Lung microvascular endothelial cell (primary cell): Measurements from ENCODE around the gene GPC6. TPM values are rescaled to one million over a fixed set of nuclear protein-coding genes. Genes with fewer than 3 reads are reported as not detected.
"Not testable (repeated sequence)": the region's sequence is repeated elsewhere in the genome, so short reads cannot be mapped to it uniquely, and the experiment has no call there.

Experiments
- DNase-seq, 2 donors: peaks; one replicate each; pipeline versions ENCODE4 v3.0.0 to v3.0.0-alpha.2; 2010; ENCODE audit warnings: low read depth in 2 of 2
- total RNA-seq: library from RNA; depleted of rRNA; stranded (reverse); fragments of >200 nt; gene quantifications from 2 replicates; pipeline ENCODE4 v1.2.1, GENCODE V29; 2014

Gene GPC6
- total RNA-seq, 1 donor from 2014 or later = under 0.01 TPM

DNA sequence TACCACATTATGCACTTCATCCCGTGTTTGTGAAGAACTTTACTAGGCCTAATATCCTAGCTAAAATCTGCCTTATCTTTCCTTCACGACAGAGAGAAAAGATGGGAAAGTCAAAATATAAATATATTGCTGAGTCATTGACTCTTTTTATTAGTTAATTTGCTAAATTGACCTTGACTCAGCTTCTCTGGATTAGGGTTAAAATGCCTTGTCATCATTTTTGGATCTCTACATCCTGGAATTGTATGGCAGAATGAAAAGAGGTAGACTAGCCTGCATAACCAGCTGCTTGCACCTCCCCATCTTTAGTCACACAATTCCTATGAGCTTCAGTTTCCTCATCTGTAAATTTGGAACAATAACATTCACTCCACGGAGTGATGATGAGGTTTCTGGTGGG is 972.5 kb downstream of the GPC6 start:
- no peak for DNase-seq

- peak in 1 of 2 donors; percentile 77 for DNase-seq
These were observed 974.4 kb downstream of the GPC6 start for GRCh38 chr13:94201022-94201421.

- DNase-seq = no peak
These were observed 977.6 kb downstream of the GPC6 start for GRCh38 chr13:94204163-94204562.

GRCh38 chr13:94204946-94205345 is 978.3 kb downstream of the GPC6 start:
- DNase-seq = peak in 1 of 2 donors; percentile 1

GRCh38 chr13:94205896-94206295 is 979.3 kb downstream of the GPC6 start:
- no peak for DNase-seq

DNA sequence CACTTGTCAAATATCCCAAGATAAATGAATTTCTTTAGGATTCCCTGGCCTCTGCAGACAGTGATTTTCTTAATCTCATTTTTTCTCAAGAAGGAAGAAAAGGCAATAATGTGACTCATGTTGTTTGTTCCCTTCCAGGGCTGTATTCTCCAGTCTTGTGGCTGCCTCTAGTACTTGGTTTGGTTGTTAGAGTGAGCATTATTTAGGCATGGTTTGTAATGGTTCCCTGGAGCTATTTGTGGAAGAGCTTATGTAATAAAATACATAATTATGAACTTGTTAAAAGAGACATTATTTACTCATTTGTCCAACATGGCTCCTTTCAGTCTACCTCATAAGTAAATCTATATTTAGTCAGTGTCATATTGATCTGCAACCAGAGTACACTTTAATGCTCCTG is 982.5 kb downstream of the GPC6 start:
- DNase-seq = no peak

- DNase-seq = not testable (repeated sequence)
These were observed 983.3 kb downstream of the GPC6 start for GRCh38 chr13:94209913-94210312.

GRCh38 chr13:94210816-94211215 is 984.2 kb downstream of the GPC6 start:
- DNase-seq = no peak

DNA sequence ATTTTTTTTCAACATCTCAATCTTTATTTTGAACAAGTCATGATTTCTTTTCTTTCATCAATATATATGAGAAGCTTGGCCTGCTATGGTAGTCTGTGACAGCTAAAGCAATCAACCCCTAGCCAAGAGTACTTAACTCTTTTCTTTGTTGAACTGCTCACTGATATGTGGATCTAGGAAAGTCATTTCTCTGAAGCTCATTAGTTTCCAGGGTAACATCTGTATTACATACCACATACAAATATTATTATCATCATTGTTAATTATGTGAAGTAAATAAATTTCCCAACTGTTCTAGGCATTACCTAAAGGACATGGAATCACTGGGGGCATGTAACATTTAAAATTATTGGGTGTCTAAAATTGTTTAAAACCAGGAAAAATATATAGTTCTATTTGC is 985.6 kb downstream of the GPC6 start:
- no peak for DNase-seq

DNA sequence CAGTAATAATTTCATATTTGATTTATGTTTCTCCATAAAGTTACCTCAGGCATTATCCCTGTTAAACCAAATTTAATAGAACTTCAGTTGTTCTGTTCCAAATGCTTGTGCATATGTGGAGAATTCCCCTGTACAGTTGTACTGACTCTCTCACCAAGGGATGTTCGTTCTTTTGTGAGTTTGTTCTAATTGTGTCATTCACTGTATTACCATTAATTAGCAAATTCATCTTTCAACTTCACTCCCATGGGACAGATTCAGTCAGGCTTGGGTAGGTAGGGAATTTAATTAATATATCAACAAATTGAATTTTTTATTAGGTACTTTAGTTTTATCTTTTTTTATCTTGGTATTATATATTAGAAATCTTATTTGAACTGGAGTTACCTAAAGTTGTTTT is 987.5 kb downstream of the GPC6 start:
- no peak for DNase-seq

DNA sequence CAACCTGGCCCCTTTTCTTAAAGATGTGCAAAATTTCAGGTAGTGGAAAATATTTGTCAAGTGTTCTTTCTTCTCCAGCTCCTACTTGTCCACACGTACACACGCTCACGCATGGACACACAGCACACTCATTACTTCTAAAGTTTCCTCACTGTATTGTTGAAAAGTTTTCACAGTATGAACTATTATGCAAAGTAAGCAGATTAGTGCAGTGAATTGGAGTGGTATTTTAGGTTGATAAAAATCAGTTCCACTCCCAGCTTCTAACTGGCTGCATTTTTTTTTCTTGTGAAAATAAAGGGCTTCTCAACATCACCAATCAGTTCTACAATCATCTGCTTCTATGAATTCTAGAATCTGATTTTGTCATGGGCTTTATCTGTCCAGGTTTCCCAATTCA is 988.4 kb downstream of the GPC6 start:
- DNase-seq = no peak

DNA sequence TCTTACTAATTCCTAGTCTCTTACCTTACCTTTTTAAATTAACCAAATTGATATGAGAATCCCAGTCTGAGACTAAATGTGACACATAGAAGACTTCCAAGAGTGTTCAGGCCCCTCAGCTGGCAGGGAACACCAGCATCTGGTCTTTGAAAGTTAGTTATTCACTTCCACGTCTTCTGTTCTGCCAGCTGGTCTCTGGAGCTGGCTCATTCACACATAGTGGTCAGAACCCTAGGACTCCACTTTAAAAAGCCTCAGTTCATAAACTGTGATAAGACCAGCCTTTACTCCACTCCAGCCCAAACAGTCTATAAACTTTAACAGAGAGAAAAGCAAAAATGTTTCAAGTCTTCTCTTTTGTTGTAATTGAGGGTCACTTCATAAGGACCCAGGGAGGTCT is 989.9 kb downstream of the GPC6 start:
- no peak for DNase-seq

GRCh38 chr13:94217370-94217769 is 990.8 kb downstream of the GPC6 start:
- DNase-seq = no peak

- no peak for DNase-seq
These were observed 991.9 kb downstream of the GPC6 start for GRCh38 chr13:94218537-94218936.

- no peak for DNase-seq
These were observed 992.3 kb downstream of the GPC6 start for GRCh38 chr13:94218951-94219350.

DNA sequence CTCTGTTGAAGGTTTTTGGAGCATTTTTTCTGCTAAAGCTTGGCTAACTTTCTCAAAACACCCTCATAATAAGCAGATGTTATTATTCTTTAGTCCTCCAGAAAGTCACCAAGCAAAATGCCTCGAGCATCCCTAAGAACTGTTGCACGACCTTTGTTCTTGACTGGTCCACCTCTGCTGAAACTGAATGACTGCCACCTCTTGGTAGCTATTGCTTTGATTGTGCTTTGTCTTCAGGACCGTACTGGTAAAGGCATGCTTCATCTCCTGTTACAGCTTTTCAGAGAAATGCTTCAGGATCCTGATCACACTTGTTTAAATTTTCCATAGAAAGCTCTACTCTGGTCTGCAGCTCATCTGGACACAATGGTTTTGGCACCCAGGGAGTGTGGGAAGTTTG is 998.1 kb downstream of the GPC6 start:
- DNase-seq = no peak

- DNase-seq = no peak
These were observed 1000.8 kb downstream of the GPC6 start for GRCh38 chr13:94227255-94227879.

DNA sequence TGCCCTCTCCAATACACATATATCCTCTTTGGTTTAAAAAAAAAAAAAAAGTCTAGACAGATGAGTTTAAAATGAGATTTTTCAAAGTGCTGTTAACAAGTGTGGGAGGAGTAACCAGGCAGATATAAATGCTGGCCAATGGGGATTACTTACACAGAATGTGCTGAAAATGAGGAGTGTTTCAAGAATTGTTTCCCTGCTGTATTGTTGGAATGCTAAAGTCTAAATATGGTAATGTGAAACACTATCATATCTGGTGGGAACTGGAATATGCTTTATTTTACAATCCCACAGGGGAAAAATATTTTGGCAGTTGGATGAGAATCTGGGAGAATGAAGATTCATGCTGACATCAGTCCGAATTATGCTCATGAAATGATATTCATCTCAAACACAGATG is 1002.2 kb downstream of the GPC6 start:
- no peak for DNase-seq

- no peak for DNase-seq
These were observed 1005.7 kb downstream of the GPC6 start for GRCh38 chr13:94232161-94232950.

- no peak for DNase-seq
These were observed 1006.3 kb downstream of the GPC6 start for GRCh38 chr13:94232956-94233355.

- DNase-seq = peak; percentile 81 to 93
These were observed 1006.8 kb downstream of the GPC6 start for GRCh38 chr13:94233401-94233800.

DNA sequence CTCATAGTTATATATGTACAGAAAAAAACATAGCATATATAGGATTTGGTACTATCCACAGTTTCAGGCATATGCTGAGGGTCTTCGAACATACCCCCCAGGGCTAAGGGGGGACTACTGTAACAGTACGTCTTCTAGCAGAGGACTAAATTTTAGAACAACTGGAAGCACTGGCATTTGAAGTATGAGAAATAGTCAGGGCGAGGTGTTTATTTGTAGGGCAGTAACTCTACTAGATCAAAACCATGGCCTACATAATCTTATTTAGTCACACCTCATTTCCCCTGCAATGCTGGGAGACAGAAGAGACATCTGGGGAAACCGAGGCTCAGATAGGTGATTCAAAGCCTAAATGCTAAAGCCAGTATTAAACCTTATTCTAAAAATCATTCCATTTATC is 1007.2 kb downstream of the GPC6 start:
- no peak for DNase-seq

DNA sequence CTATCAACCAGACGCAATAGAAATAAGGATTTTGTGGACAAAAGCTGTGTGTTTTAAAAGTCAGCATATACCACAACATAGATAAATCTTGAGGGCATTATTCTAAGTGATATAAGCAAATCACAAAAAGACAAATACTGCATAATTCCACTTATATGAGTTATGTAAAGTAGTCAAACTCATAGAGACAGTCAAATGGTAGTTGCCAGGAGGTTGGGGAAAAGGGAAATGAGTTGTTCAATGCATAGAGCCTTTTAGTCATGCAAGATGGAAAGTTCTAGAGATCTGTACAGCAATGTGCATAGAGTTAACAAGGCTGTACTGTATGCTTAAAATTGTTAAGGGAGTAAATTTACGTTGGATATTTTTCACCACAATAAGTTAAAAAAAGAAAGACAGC is 1008.1 kb downstream of the GPC6 start:
- peak; percentile 19 to 70 for DNase-seq
